Effector memory CD4-positive, alpha-beta T cell (primary cell): Measurements from ENCODE around the gene GPRIN1.

Experiments used
- DNase-seq, 3 donors: peaks; one replicate each; pipeline ENCODE4 v3.0.0-alpha.2; 2020
- H3K27ac ChIP-seq: 2 replicates; pipeline ENCODE4 v1.7.0; 2013; ENCODE audit warnings: mild to moderate bottlenecking, low read length, moderate library complexity; ENCODE audit not compliant: insufficient read depth, poor library complexity, severe bottlenecking
- H3K27me3 ChIP-seq: replicated peaks from 2 replicates; pipeline ENCODE4 v1.7.0; 2013; ENCODE audit warnings: mild to moderate bottlenecking, low read length; ENCODE audit not compliant: insufficient read depth, control insufficient read depth, poor library complexity, severe bottlenecking
- H3K36me3 ChIP-seq: 2 replicates; pipeline ENCODE4 v1.7.0; 2013; ENCODE audit warnings: mild to moderate bottlenecking, low read length, moderate library complexity; ENCODE audit not compliant: control insufficient read depth, insufficient read depth
- H3K4me1 ChIP-seq: 2 replicates; pipeline ENCODE4 v1.7.0; 2013; ENCODE audit warnings: low read length, mild to moderate bottlenecking; ENCODE audit not compliant: control insufficient read depth, insufficient read depth, poor library complexity, severe bottlenecking
- H3K4me3 ChIP-seq: 2 replicates; pipeline ENCODE4 v1.7.0; 2013; ENCODE audit warnings: low read length, low read depth, mild to moderate bottlenecking; ENCODE audit not compliant: insufficient read depth, poor library complexity, severe bottlenecking
- H3K9me3 ChIP-seq: 2 replicates; pipeline ENCODE4 v1.7.0; 2013; ENCODE audit warnings: mild to moderate bottlenecking, low read length, moderate library complexity; ENCODE audit not compliant: control insufficient read depth

The GPRIN1 gene

DNA sequence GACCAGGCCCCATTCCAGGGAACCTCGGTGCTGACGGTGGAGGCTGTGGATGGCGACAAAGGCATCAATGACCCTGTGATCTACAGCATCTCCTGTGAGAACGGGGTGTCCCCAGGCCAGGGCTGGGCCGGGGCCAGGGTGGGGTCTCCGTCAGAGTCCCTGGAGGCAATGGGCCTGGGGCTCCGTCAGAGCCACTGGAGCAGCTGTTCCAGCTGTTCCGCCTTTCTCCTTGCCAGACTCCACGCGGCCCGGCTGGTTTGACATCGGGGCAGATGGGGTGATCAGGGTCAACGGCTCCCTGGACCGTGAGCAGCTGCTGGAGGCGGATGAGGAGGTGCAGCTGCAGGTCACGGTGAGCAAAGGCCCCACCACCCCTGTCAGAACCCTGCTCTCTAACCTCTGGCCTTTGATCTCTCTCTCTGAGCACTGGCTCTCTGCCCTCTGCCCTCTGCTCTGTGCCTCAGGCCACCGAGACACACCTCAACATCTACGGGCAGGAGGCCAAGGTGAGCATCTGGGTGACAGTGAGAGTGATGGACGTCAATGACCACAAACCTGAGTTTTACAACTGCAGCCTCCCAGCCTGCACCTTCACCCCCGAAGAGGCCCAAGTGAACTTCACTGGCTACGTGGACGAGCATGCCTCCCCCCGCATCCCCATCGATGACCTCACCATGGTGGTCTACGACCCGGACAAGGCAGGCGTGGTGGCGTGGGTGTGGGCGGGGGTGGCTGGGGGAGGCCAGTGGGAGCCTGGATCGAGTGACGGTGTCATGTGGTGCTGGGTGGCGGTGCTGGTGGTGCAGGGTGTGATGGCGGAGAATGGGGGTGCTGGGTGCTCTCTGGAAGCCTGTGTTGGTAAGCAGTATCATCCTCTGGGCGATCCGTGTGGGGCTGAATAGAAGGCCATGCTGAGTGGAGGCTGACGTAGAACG is 34.2 kb downstream of the GPRIN1 start:
- Histone ChIP-seq H3K4me1 (peaks cover 6% of the 10 kb centered on the region), H3K27ac (no peak overlapping the region), H3K36me3 (no peaks in the 10 kb centered on the region), H3K4me3 (no peak overlapping the region), H3K9me3 (no peaks in the 10 kb centered on the region), H3K27me3 (no peaks in the 10 kb centered on the region)
- DNase-seq, result no peak

DNA sequence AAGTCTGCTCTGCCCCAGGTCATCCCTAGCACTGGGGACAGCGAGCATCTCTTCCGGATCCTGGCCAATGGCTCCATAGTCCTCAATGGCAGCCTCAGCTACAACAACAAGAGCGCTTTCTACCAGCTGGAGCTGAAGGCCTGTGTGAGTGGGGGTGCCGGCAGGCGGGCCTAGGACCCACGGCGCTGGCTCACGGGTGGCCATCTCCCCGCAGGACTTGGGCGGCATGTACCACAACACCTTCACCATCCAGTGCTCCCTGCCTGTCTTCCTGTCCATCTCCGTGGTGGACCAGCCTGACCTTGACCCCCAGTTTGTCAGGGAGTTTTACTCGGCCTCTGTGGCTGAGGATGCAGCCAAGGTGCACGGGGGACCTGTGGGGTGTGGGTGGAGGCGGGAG is 34.9 kb downstream of the GPRIN1 start:
- DNase-seq, result no peak
- peaks cover 6% of the 10 kb centered on the region for H3K4me1 ChIP-seq
- H3K4me3 ChIP-seq, result no peak overlapping the region
- H3K9me3 ChIP-seq, result no peaks in the 10 kb centered on the region
- H3K27ac ChIP-seq, result no peak overlapping the region
- H3K36me3 ChIP-seq, result no peaks in the 10 kb centered on the region
- H3K27me3 ChIP-seq, result no peaks in the 10 kb centered on the region

DNA sequence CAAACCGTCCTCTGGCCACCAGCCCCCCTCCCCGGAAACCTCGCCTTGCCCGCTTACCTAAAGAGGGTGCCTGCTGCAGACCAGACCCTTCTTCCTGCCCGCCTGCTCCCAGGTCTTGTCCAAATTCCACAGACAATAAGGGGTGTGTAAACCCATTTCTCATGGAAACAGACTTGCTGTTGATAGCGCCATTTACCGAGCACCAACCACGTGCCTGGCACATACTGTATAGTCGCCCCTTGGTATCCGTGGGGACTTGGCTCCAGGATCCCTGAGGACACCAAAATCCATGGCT is 35.7 kb downstream of the GPRIN1 start:
- Histone ChIP-seq H3K9me3 (no peaks in the 10 kb centered on the region), H3K36me3 (no peaks in the 10 kb centered on the region), H3K27me3 (no peaks in the 10 kb centered on the region), H3K27ac (no peak overlapping the region), H3K4me3 (no peak overlapping the region), H3K4me1 (peaks cover 6% of the 10 kb centered on the region)
- no peak for DNase-seq

GRCh38 chr5:176573564-176574296 is 36.2 kb downstream of the GPRIN1 start:
- H3K36me3 ChIP-seq, result no peaks in the 10 kb centered on the region
- H3K9me3 ChIP-seq, result no peaks in the 10 kb centered on the region
- H3K4me1 ChIP-seq, result peaks cover 6% of the 10 kb centered on the region
- peak; percentile 47 to 64 (median 57) for DNase-seq
- H3K27me3 ChIP-seq, result no peaks in the 10 kb centered on the region
- H3K27ac ChIP-seq, result no peak overlapping the region
- no peak overlapping the region for H3K4me3 ChIP-seq

- H3K9me3 ChIP-seq, result no peaks in the 10 kb centered on the region
- no peak for DNase-seq
- H3K27me3 ChIP-seq, result no peaks in the 10 kb centered on the region
- no peak overlapping the region for H3K27ac ChIP-seq
- H3K36me3 ChIP-seq, result no peaks in the 10 kb centered on the region
- no peak overlapping the region for H3K4me3 ChIP-seq
- peaks cover 6% of the 10 kb centered on the region for H3K4me1 ChIP-seq
Measured at GRCh38 chr5:176570044-176570443, 39.9 kb downstream of the GPRIN1 start.

- H3K4me3 ChIP-seq, result no peak overlapping the region
- no peak for DNase-seq
- no peak overlapping the region for H3K27ac ChIP-seq
- H3K27me3 ChIP-seq, result no peaks in the 10 kb centered on the region
- no peaks in the 10 kb centered on the region for H3K36me3 ChIP-seq
- no peaks in the 10 kb centered on the region for H3K4me1 ChIP-seq
- no peaks in the 10 kb centered on the region for H3K9me3 ChIP-seq
Measured at GRCh38 chr5:176568657-176569056, 41.3 kb downstream of the GPRIN1 start.

DNA sequence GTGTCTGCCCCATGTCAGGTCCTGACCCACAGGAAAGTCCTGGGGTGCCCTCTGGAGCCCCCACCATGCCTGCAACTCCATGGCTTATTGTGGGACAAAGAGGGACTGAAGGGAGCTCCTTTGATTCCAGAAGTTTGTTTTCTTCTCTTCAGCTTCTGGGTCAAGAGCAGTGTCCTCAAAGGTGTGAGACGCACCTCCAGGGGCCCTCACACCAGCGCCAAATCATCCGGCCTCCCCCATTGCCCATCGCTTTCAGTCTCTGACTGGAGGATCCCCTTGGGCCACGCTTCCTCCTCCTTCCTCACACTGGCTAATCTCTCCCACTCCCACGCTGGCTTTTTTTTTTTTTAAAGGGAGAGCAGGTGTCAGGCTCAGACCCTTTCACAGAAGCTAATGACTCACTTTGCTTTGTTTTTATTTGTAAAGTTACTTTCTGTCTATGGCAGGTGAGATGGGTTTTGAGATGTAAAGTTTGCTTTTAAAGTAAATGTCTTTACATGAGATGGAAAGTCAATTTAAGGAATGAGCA is 44.1 kb downstream of the GPRIN1 start:
- Histone ChIP-seq H3K9me3 (no peaks in the 10 kb centered on the region), H3K27me3 (no peaks in the 10 kb centered on the region), H3K36me3 (no peaks in the 10 kb centered on the region), H3K27ac (no peak overlapping the region), H3K4me3 (no peak overlapping the region), H3K4me1 (no peaks in the 10 kb centered on the region)
- DNase-seq, result no peak

- peaks cover 5% of the 10 kb centered on the region for H3K4me1 ChIP-seq
- H3K27ac ChIP-seq, result no peak overlapping the region
- no peak overlapping the region for H3K4me3 ChIP-seq
- no peaks in the 10 kb centered on the region for H3K27me3 ChIP-seq
- H3K9me3 ChIP-seq, result no peaks in the 10 kb centered on the region
- no peak for DNase-seq
- H3K36me3 ChIP-seq, result no peaks in the 10 kb centered on the region
Measured at GRCh38 chr5:176564002-176564401, 46.0 kb downstream of the GPRIN1 start.

DNA sequence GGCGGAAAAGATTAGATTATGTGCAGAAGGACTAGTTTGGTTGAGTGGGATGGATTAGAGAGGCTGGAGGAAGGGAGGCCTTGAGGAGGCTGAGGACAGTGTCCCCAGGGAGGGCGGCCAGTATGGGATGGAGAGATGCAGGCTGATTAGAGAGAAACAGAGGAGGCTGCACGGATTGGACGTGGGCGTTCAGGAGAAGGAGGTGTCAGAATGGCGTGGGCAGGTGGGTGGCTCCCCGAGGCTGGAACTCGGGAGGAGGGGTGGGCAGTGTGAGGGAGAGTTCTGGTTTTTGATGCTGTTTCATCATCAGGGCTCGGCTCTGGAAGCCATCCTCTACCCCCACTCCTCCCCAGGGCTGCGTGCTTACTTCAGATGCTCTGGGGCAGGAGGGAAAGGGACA is 47.8 kb downstream of the GPRIN1 start:
- peaks cover 5% of the 10 kb centered on the region for H3K4me1 ChIP-seq
- H3K4me3 ChIP-seq, result no peak overlapping the region
- DNase-seq, result no peak
- no peaks in the 10 kb centered on the region for H3K9me3 ChIP-seq
- H3K27ac ChIP-seq, result no peak overlapping the region
- H3K36me3 ChIP-seq, result no peaks in the 10 kb centered on the region
- no peaks in the 10 kb centered on the region for H3K27me3 ChIP-seq

DNA sequence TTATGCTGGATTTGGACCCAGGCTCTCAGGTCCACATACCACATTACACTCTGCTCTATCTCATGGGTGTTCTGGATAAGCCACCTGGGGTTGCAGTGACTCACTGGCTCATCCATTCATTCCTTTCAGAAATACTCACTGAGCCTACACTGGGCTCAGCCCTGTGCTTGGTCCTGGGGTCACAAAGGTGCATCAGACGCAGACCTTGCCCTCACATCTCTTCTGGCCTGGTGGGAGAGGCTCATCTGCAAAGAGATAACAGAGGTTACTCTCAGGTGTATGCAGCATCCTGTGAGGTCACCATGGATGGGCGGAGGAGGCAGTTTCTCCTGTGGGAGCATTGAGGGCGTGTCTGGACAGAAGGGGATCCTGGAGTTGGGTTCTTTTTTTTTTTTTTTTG is 48.7 kb downstream of the GPRIN1 start:
- H3K27ac ChIP-seq, result no peak overlapping the region
- DNase-seq, result no peak
- H3K4me1 ChIP-seq, result peaks cover 9% of the 10 kb centered on the region
- no peaks in the 10 kb centered on the region for H3K9me3 ChIP-seq
- no peak overlapping the region for H3K4me3 ChIP-seq
- H3K36me3 ChIP-seq, result no peaks in the 10 kb centered on the region
- H3K27me3 ChIP-seq, result no peaks in the 10 kb centered on the region
